Measurements from ENCODE around the gene CDK9.

CDK9 gene

GRCh38 chr9:127796225-127796813 is 10.5 kb downstream of the CDK9 start:
- Histone ChIP-seq H3K36me3 (peaks cover 5% of the 10 kb centered on the region), H3K4me1 (no peaks in the 10 kb centered on the region; the same call in 1 of the 2 replicates), H3K9me3 (no peaks in the 10 kb centered on the region), H3K27me3 (no peaks in the 10 kb centered on the region), H3K4me3 (ENCODE audit: low read depth, low read length) (no peak overlapping the region)
- TF ChIP-seq, protein P1, sequence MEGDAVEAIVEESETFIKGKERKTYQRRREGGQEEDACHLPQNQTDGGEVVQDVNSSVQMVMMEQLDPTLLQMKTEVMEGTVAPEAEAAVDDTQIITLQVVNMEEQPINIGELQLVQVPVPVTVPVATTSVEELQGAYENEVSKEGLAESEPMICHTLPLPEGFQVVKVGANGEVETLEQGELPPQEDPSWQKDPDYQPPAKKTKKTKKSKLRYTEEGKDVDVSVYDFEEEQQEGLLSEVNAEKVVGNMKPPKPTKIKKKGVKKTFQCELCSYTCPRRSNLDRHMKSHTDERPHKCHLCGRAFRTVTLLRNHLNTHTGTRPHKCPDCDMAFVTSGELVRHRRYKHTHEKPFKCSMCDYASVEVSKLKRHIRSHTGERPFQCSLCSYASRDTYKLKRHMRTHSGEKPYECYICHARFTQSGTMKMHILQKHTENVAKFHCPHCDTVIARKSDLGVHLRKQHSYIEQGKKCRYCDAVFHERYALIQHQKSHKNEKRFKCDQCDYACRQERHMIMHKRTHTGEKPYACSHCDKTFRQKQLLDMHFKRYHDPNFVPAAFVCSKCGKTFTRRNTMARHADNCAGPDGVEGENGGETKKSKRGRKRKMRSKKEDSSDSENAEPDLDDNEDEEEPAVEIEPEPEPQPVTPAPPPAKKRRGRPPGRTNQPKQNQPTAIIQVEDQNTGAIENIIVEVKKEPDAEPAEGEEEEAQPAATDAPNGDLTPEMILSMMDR (IDR thresholded peaks at IDR 0.05; ENCODE audit: low read depth, low read length), result no peak
- DNase-seq, result no peak

DNA sequence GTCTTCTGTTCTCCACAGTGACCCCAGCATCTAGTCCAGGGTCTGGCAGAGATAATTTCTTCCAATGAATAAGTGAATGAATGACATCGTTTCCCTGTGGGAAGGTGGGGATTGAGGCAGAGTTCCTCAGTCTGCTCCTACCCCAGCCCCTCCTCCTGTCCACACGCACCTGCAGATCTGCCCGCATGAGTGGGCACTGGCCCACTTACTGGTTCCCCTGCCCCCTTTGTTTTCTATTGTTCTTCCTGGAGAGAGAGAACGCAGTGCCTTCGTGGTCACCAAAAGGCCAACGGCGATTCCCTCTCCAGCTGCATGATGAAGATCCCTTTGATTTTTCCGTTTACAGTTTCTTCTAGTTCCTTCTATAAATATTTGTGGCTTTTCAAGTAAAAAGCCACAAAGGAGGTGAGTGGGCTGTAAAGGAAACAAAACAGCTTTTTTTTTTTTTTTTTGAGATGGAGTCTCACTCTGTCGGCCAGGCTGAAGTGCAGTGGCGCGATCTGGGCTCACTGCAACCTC is 11.1 kb downstream of the CDK9 start:
- no peak for DNase-seq
- Histone ChIP-seq H3K36me3 (no peaks in the 10 kb centered on the region), H3K9me3 (no peaks in the 10 kb centered on the region), H3K27me3 (no peaks in the 10 kb centered on the region), H3K4me3 (ENCODE audit: low read depth, low read length) (no peak overlapping the region), H3K4me1 (no peaks in the 10 kb centered on the region; the same call in 1 of the 2 replicates)
- TF ChIP-seq, protein P1 (IDR thresholded peaks at IDR 0.05; ENCODE audit: low read depth, low read length), result no peak

DNA sequence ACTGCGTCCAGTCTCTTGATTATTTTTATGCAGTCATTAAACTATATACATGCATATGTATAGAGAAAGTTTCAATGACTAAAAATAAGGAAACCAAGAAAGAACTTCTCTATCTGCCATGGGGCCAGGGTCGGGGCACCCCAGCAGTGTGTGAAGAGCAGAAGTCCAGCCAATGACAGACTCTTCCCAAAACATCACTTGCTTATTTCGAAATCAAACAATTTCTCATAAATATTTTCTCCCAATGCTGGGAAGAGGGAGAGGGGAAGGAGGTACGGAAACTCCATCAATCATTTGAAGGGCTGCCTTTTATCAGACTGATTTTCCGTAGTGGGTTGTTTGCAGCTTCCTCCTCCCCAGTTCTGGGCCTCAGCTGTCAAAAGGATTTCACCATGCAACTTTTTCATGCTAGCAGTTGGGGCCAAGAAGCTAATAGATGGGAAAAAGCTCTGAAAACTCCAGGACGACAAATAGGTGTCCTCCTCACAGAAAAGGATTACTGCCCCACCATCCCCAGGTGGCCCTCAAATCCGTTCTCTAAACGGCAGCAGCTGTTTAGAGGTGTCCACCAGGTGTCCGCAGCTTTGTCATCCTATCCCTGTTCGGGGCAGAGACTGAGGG is 16.2 kb downstream of the CDK9 start:
- Histone ChIP-seq H3K4me3 (ENCODE audit: low read depth, low read length) (peak overlapping the region; percentile 55), H3K9me3 (no peaks in the 10 kb centered on the region), H3K27me3 (no peaks in the 10 kb centered on the region), H3K36me3 (peaks cover 5% of the 10 kb centered on the region), H3K4me1 (no peaks in the 10 kb centered on the region)
- TF ChIP-seq, protein P1 (IDR thresholded peaks at IDR 0.05; ENCODE audit: low read depth, low read length), result 0 out of 2 replicates have a peak, but pooled peaks have one; percentile 9
- no peak for DNase-seq

DNA sequence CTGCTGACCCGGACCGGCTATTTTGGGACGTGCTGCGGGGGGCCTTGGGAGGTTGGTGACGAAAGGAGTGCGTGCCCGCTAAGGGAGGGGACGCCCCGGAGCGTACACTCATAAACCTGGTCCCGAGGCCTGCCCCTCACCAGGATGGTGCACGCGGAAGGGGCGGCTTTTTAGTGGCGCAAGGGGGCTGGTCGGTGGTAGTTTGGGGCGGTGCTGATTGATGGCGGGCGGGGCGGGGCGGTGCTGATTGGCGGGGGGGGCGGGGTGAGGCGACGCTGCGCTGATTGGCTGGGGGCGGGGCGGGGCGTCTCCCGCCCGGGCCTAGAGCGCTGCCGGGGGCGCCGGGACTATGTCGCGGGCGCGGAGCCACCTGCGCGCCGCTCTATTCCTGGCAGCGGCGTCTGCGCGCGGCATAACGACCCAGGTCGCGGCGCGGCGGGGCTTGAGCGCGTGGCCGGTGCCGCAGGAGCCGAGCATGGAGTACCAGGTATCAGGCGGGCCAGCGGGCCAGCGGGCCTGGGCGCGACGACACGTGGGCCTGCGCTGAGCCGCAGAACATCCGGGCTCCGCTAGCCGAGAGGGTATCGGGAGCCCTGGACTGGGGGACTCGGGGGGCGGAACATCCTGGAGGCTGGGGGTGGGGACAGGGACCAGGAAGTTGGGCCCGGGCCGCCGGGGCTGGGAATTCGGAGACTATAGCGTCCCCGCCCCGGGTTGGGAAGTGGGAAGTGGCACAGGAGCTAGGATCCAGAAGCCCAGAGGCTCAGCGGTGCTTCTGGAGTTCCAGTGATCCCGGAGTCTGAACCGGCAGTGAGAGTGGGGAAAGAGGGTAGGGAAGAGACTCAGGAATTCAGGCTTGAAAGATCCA is 17.0 kb downstream of the CDK9 start, which contains the start of gene FPGS:
FPGS (plus strand) TSS at position 307 of the 868 bp plus-strand sequence; CDS start at position 350, 43 bp downstream.
- Histone ChIP-seq H3K36me3 (peaks cover 5% of the 10 kb centered on the region), H3K9me3 (no peaks in the 10 kb centered on the region), H3K4me1 (no peaks in the 10 kb centered on the region), H3K27me3 (no peaks in the 10 kb centered on the region), H3K4me3 (ENCODE audit: low read depth, low read length) (peak within 1 kb of the TSS; percentile 92)
- TF ChIP-seq, protein P1 (IDR thresholded peaks at IDR 0.05; ENCODE audit: low read depth, low read length), result no peak
- DNase-seq, result peak; percentile 90

GRCh38 chr9:127803507-127804352 is 17.9 kb downstream of the CDK9 start:
- TF ChIP-seq, protein P1 (IDR thresholded peaks at IDR 0.05; ENCODE audit: low read depth, low read length), result no peak
- DNase-seq, result no peak
- H3K9me3 ChIP-seq, result no peaks in the 10 kb centered on the region
- peak overlapping the region; percentile 92 for H3K4me3 ChIP-seq (ENCODE audit: low read depth, low read length)
- peaks cover 5% of the 10 kb centered on the region for H3K36me3 ChIP-seq
- H3K4me1 ChIP-seq, result no peaks in the 10 kb centered on the region
- H3K27me3 ChIP-seq, result no peaks in the 10 kb centered on the region

Measured in BE2C (cell line).